ENCODE results near the gene PTPRD.
"Not testable (repeated sequence)": the region's sequence is repeated elsewhere in the genome, so short reads cannot be mapped to it uniquely, and the experiment has no call there.

PTPRD gene

GRCh38 chr9:8946461-8946860 is 1666.3 kb downstream of the PTPRD start:
- no peak for DNase-seq

GRCh38 chr9:8943392-8943791 is 1669.4 kb downstream of the PTPRD start:
- DNase-seq, result no peak

GRCh38 chr9:8940650-8941049 is 1672.2 kb downstream of the PTPRD start:
- no peak for DNase-seq

DNA sequence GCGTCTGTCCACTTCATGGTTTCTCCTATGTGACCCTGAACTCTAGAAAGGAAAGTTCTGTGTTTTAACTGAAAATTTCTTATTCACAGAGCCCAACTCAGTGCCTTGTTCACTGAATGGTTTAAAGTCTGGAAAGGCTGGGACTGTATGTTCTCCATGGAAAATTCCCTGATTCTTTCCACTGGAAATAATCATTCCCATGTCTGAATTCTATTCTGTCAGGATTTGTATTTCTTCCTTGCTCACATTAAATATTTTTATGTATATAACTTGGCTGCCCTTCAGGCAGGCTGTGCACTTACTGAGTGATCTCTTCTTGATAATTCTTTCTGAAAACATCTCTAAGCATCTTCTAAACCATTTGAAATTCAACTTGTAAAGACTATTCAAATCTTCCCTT is 1686.3 kb downstream of the PTPRD start:
- DNase-seq, result no peak

DNA sequence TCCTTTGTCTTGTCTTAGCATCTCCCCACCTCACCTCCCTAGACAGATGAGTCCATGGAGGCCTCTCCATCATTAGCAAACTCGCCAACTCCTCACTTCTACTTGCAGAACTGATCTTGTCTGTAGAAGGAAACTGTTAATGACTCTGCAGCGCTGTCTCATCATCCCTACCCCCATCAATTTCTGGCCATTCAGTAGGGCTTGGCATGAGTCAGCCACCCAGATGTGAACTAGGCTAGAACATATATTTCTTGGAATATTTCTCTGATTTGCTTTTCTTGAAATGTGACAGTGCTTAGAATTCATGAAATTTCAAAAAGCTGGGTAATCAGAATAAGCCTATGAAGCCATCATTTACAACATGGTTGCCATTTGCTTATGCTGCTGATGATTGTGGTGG is 1688.2 kb downstream of the PTPRD start:
- no peak for DNase-seq

DNA sequence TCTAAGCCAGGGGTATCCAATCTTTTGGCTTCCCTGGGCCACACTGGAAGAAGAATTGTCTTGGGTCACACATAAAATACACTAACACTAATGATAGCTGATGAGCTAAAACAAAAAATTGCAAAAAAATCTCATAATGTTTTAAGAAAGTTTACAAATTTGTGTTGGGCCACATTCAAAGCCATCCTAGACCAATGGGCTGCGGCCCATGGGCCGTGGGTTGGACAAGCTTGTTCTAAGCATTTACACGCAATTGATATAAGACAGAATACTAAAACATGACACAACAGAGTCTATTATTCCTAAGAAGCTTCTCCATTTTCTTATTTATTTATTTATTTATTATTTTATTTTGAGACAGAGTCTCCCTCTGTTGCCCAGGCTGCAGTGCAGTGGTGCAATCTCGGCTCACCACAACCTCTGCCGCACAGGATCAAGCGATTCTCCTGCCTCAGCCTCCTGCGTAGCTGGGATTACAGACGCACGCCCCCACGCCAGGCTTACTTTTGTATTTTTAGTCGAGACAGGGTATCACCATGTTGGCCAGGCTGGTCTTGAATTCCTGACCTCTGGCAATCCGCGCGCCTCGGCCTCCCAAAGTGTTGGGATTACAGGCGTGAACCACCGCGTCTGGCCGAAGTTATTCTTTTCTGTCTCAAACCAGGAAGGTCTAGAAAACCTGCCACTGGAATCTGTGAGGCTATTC is 1692.2 kb downstream of the PTPRD start:
- DNase-seq, result not testable (repeated sequence)

GRCh38 chr9:8917956-8918739 is 1694.7 kb downstream of the PTPRD start:
- peak; percentile 33 for DNase-seq

- DNase-seq, result no peak
Observed at GRCh38 chr9:8916771-8917170, 1696.0 kb downstream of the PTPRD start.

- DNase-seq, result no peak
Observed at GRCh38 chr9:8907868-8908267, 1704.9 kb downstream of the PTPRD start.

GRCh38 chr9:8905731-8906130 is 1707.1 kb downstream of the PTPRD start:
- DNase-seq, result no peak

- no peak for DNase-seq
Observed at GRCh38 chr9:8904771-8905515, 1707.9 kb downstream of the PTPRD start.

DNA sequence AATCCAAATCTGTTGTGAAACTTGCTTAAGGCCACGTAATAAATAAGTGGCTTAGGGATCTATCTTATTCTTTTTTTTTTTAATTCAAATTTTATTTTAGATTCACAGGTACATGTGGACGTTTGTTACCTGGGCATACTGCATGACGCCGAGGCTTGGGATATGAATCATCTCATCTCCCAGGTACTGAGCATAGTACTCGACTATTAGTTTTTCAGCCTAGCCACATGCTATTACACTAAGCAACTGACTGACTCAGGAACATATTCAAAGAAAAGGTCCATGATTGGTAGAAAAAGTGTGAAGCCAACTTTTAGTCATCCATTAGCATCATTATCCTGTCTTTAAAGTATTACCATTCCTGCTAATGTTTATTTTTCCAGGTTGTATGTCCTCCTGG is 1709.7 kb downstream of the PTPRD start:
- DNase-seq, result no peak

DNA sequence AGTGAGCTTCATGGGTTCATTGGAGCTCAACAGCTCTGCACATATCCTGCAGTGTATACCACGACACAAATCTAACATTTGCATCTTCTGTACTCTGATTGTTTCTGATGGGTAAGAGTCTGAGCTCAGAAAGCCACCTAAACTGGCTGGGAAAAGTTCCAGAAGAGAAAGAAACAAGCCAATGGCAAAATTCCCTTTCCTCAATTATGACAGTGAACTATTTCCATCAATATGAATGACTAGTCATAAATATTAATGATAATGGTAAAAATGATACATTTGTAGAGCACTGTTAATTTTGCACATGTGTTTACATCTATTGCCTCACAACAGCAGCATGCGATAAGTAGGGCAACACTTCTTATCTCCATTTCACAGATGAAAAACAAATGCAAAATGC is 1711.7 kb downstream of the PTPRD start:
- DNase-seq, result no peak

GRCh38 chr9:8899511-8899910 is 1713.3 kb downstream of the PTPRD start:
- DNase-seq, result no peak

DNA sequence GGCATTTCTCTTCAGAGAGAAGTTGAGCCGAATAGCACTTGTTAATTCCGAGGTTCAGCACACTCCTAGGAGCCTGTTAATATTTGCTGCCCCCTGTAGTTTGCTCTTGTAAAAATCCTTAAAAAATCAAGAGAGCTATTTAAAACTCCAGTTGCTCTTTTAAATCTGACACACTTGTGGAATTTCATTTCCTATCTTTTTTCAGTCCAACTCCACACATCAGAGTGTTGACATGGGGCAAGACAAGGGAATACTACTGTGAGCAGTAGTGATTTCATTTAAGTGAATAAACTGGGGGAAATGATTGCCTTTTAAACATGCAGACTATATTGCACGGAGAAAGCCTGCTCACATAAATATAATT is 1717.0 kb downstream of the PTPRD start:
- no peak for DNase-seq

GRCh38 chr9:8895106-8895860 is 1717.5 kb downstream of the PTPRD start:
- DNase-seq, result no peak

DNA sequence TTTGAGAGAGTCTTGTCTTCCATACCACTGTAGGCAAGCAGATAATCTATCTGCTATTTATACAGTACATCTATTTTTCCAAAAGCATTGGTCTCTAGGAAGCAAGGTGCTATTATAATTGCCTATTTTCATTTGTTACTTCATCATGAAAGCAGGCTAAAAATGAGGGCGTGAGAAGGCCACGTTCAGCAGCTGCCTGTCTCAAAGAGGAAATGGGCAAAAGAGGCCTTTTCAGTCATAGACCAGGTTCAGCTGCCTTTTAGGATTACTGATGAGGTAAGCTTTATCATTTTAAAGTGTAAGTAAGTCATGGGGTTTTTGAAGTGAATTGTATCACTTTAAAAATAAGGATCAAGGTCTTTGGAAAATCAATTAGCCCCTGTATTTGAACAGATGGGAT is 1722.1 kb downstream of the PTPRD start:
- no peak for DNase-seq

GRCh38 chr9:8889100-8889499 is 1723.7 kb downstream of the PTPRD start:
- DNase-seq, result no peak

- DNase-seq, result no peak
Observed at GRCh38 chr9:8888591-8888990, 1724.2 kb downstream of the PTPRD start.

DNA sequence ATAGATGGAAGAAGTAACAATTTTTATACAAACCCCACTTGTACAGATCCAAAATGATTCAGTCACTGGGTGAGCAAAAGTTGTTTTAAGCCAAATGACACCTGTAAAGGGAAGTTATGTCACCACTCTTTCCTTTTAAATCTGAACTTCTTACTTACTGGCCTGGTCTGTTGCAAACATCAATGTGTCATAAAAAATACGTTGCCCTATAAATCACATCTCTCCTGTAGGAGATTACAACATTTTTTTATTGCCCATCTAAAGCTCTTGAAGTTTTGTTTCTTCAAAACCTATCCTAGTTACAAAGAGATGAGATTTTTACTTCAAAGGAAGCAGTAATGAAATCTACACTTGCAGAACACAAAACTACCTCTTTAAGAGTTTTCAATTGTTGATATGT is 1725.4 kb downstream of the PTPRD start:
- no peak for DNase-seq

DNA sequence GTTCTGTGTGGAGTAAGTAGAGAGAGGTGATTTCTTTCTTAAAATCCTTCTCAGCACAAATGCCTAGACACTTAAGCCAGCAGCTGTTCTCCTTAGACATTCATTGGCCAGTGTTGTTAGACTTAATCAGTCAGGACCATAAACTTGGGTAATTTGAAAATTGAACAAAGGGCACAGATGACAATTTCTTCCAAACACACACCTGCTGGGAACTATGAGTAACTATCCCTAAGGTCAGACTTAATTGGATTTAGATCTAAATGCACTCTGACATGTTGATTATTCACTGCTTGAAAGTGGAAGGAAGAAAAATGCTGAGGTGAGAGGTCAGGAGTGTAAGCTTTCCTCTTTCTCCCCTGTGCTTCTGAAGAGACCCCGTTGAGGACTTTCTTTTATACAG is 1729.5 kb downstream of the PTPRD start:
- no peak for DNase-seq

DNA sequence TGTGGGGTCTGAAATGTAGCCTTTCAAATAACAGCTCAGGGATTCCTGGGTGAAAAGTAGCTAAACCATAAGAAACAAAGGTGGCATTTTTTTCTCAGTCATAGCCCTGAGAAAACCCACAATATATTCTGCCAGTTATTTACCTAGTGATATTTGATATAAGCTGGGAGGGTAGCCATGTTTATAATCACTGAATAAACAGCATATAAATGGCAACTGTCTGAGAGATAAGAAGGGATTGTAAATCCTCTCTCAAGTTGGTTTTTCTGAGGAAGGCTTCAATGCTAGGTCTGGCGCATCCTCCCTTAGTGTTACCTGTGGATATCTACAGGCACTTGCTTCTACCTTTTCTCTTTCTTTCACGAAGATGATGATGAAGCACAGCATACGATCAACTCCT is 1732.7 kb downstream of the PTPRD start:
- DNase-seq, result peak; percentile 16

- no peak for DNase-seq
Observed at GRCh38 chr9:8879284-8879683, 1733.5 kb downstream of the PTPRD start.

Measured in NCI-H2029 (cell line).